Colonic mucosa (tissue), 4 donors: ENCODE data around the gene CACFD1. TPM values are rescaled to one million over a fixed set of nuclear protein-coding genes. Genes with fewer than 3 reads are reported as not detected.

Experiments
- DNase-seq: peaks from one replicate; pipeline ENCODE4 v3.0.0-alpha.2; 2020
- H3K27ac ChIP-seq: fragments of 200-600 bp; one replicate; pipeline ENCODE4 v1.8.0; 2021
- H3K27me3 ChIP-seq: fragments of 200-600 bp; one replicate; pipeline ENCODE4 v1.8.0; 2021
- H3K36me3 ChIP-seq: fragments of 200-600 bp; one replicate; pipeline ENCODE4 v1.8.0; 2021
- H3K4me1 ChIP-seq: fragments of 200-600 bp; one replicate; pipeline ENCODE4 v1.8.0; 2021; ENCODE audit warnings: mild to moderate bottlenecking
- H3K4me3 ChIP-seq: fragments of 200-600 bp; one replicate; pipeline ENCODE4 v1.8.0; 2021
- H3K9ac ChIP-seq, 2 donors: one replicate each; pipeline ENCODE4 v1.7.0; 2013; ENCODE audit warnings: control low read depth in 2 of 2, low read depth in 2 of 2, low read length in 2 of 2
- H3K9me3 ChIP-seq: fragments of 200-600 bp; one replicate; pipeline ENCODE4 v1.8.0; 2021
- CTCF ChIP-seq: fragments of 200-600 bp; IDR thresholded peaks from one replicate; pipeline ENCODE4 v1.8.0; 2022; ENCODE audit warnings: antibody characterized with exemption, mild to moderate bottlenecking
- intact Hi-C: fragments of 100-400 bp; cut with DNase I; formaldehyde crosslinking; loops from one replicate; pipeline ENCODE4 v1.14.1; 2022
- total RNA-seq, 2 donors: library from RNA; stranded (reverse); fragmentation: NEBNext Ultra II Directional in 1 of 2; extraction: Animal tissue kit (Norgen Biotek cat#: 25700) in 1 of 2; gene quantifications; one replicate each; pipeline ENCODE4 v1.2.1, GENCODE V29; 2021
- donor health status: healthy.
- donor health status: DM: no; HTN: no; CAD: no.
- donor health status: DM: no; HTN: no; CAD: no.

Gene CACFD1
- total RNA-seq, 2 donors from 2014 or later = 56.8 to 60.7 TPM

DNA sequence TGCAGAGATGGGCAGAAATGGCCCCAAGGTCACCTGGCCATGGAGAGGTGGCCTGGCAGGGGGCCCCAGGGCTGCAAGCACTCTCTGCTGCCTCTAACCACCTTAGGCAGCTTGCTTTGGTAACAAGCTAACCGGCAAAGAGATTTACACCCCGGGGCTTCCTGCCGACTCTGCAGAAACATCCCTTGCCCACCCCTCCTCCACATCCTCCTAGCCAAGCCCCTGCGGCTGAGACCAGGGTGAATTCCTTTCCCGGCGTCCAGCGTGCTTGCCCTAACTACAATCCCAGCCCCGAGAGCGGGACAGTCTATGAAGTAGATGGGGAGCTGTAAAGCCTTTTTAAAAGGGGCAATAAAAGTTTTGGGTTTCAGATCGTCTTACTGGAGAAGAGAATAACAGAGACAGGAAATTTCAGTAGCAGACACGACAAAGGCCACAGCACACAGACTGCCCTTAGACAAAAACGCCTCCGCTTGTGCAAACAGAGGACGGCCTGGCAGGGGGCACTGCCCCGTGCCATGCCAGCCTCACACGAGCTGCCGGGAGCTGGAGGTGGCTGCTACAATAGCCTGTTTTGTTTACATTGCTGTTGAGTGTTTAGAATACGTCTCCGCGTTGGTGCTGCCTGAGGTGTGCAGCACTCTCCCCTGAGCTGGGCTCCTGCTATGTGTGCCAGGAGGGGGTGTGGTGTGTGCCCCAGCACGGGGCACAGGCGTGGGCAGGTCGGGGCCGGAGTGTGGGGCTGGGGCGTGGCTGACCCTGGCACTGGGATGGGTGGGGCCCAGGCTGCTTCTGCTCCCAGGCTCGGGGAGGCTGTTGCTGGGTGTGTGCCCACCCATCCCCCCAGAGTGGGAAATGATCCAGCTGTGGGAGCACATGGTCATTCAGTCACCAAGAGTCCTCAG is 49.7 kb downstream of the CACFD1 start:
- DNase-seq = peak; percentile 46
- no peak overlapping the region for H3K4me3 ChIP-seq
- no peak overlapping the region for H3K27ac ChIP-seq
- intact Hi-C loops = no loop called here
- H3K36me3 ChIP-seq = no peaks in the 10 kb centered on the region
- no peak for TF ChIP-seq CTCF
- H3K27me3 ChIP-seq = no peaks in the 10 kb centered on the region
- peaks cover 10% of the 10 kb centered on the region for H3K4me1 ChIP-seq
- H3K9ac ChIP-seq = no peak overlapping the region
- H3K9me3 ChIP-seq = no peaks in the 10 kb centered on the region

DNA sequence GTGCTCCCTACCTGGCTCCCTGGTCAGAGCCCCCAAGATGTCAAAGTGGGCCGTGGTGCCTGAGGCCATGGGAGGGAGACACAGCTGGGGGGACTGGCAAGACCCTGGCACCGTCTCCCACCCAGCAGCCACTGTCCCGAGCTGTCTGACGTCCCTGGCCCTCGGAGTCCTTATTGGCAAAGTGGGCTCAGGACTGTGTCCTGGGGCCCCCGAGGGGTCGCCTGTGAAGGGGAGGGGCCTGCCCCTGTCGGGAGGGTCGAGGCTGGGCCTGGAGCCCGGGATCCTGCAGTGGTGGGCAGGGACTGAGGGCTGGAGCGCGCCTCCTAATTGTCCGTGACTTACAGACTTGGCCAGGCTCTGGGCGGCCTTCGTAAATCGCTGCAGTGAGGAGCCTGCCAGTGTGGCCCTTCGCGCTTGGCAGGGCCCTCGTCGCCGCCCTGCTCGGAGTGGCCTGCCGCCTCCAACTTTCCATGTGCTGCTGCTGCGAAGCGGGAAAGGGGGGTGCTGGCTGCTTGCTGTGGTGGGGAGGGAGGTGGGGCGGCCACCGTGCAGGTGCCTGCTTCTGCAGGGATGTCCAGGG is 51.2 kb downstream of the CACFD1 start:
- H3K4me1 ChIP-seq = peaks cover 10% of the 10 kb centered on the region
- H3K36me3 ChIP-seq = no peaks in the 10 kb centered on the region
- H3K9ac ChIP-seq = no peak overlapping the region
- H3K27ac ChIP-seq = no peak overlapping the region
- no peaks in the 10 kb centered on the region for H3K27me3 ChIP-seq
- no peak for DNase-seq
- no peak overlapping the region for H3K4me3 ChIP-seq
- intact Hi-C loops = no loop called here
- no peak for TF ChIP-seq CTCF
- H3K9me3 ChIP-seq = no peaks in the 10 kb centered on the region

GRCh38 chr9:133511607-133512006 is 51.8 kb downstream of the CACFD1 start:
- DNase-seq = no peak
- no peaks in the 10 kb centered on the region for H3K9me3 ChIP-seq
- H3K4me1 ChIP-seq = peaks cover 10% of the 10 kb centered on the region
- H3K9ac ChIP-seq = no peak overlapping the region
- intact Hi-C loops = no loop called here
- no peaks in the 10 kb centered on the region for H3K27me3 ChIP-seq
- no peak overlapping the region for H3K4me3 ChIP-seq
- no peaks in the 10 kb centered on the region for H3K36me3 ChIP-seq
- no peak for TF ChIP-seq CTCF
- no peak overlapping the region for H3K27ac ChIP-seq

- Histone ChIP-seq H3K9ac (no peak overlapping the region), H3K36me3 (no peaks in the 10 kb centered on the region), H3K4me3 (no peak overlapping the region), H3K27me3 (no peaks in the 10 kb centered on the region), H3K9me3 (no peaks in the 10 kb centered on the region), H3K4me1 (peaks cover 10% of the 10 kb centered on the region), H3K27ac (no peak overlapping the region)
- no peak for TF ChIP-seq CTCF
- DNase-seq = no peak
- intact Hi-C loops = no loop called here
These were observed 52.8 kb downstream of the CACFD1 start for GRCh38 chr9:133512253-133513213.
